ENCODE results near the gene NEURL4.

Gene NEURL4

GRCh38 chr17:7321466-7321865, 7.7 kb downstream of the NEURL4 start:
- no peak for DNase-seq

- no peak for DNase-seq
Measured at GRCh38 chr17:7318121-7318860, 10.8 kb downstream of the NEURL4 start.

DNA sequence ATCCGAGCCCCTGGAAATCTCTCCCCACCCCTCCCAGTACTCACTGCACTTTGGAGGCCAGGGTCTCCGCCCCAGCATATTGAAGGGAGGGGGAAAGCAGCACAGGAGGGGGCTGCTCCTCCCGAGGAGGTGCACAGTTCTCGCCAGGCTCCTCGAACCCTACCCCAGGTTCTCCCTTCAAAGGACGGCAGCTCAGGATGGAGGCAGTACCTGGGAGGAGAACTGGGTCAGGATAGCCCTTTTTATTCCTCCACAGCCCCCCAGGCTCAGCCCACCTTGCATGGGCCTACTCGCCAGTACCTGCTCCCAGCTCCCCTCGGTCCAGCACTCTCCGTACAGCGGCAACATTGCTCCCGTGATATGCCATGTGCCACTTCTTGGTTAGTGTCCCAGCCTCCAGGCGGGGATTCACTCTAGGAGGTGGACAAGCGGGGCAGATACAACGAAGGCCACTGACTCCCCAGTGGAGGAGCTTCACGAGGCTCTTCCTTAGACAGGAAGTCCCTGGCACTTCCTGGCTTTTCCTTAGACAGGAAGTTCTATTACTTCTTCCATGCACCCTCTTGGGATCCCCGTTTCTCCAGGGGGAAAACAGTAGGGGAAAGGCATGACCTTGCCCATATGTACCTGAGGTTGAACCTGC, 11.9 kb downstream of the NEURL4 start:
- DNase-seq: no peak

- DNase-seq: no peak
Measured at GRCh38 chr17:7315570-7316235, 13.4 kb downstream of the NEURL4 start.

GRCh38 chr17:7314719-7315569, 14.2 kb downstream of the NEURL4 start, which contains the start of gene GPS2:
TSS of gene GPS2 (minus strand) at chr17:7315360. CDS start at chr17:7315052, 308 bp downstream.
- DNase-seq: peak; percentile 70

DNA sequence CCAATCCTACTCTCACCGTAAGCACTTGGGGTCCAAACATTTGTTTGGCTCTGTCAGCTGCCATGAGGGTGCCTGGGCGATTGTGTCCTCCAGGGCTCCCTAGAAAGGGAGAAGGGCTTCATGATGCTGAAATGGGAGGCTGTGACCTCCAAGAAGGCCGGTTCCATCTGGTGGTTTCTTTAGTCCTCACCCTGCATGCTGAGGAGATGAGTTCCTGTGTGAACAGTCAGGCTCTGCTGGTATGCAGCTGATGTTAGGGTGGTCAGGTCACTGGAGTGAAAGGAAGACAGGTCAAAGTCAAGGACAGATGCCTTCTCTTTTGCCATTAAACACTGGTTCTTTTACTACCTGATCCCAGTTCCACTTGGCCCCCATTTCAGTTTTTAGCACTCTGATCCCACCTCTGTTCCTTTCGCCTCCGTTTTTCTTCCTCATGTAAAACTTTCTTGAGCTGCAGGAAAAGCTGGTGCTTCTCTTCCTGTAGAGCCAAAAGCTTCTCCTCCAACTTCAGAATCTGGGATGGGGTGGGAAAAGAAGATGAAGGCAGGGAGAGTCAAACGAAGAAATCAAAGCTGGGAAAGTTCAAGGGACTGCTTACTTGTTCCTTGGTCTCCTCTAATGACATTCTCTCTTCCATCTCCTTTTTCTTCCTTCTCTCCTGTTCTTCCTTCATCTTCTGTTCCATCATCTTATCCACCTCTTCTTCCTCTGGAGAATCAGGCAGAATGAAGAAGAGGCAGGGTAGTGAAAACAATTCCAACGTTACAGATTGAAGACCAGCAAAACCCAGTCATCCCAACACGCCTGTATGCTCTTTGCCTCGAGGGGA, 15.0 kb downstream of the NEURL4 start:
- DNase-seq: no peak

DNA sequence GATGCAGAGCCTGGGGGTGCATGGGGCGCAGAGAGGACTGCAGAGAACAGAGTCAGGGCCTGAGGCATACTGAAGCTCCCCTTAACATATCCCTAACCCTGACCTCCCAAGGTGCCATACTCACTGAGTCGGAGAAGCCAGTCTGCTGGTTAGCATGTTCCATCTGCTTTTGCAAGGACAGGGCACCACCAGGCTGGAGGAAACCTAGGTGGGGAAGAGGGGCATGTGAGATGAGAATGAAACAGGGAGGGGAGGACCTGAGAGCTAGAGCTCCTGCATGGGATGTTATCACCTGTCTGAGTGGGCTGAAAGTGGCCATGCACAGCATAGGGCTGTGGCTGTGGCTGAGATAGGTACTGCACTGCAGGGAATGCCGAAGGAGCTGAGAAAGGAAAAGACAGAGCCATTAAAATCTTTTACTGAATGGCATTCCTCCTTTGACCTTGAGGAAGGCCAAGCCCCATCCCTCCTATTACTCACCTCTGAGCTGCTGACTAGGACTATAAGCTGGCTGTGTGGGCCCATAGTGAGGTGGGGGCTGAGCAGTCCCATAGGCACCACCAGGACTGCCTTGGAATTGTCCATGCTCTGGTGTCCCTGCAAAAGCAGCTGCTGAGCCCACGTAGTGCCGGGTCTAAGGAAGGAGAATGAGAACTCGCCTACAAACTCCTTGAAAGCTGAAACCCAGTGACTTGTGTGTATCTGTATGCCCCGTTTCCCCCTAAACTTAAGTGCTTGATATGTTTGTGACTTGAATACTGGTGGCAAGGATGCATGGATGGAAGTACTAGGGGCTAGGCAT, 15.8 kb downstream of the NEURL4 start:
- no peak for DNase-seq

DNA sequence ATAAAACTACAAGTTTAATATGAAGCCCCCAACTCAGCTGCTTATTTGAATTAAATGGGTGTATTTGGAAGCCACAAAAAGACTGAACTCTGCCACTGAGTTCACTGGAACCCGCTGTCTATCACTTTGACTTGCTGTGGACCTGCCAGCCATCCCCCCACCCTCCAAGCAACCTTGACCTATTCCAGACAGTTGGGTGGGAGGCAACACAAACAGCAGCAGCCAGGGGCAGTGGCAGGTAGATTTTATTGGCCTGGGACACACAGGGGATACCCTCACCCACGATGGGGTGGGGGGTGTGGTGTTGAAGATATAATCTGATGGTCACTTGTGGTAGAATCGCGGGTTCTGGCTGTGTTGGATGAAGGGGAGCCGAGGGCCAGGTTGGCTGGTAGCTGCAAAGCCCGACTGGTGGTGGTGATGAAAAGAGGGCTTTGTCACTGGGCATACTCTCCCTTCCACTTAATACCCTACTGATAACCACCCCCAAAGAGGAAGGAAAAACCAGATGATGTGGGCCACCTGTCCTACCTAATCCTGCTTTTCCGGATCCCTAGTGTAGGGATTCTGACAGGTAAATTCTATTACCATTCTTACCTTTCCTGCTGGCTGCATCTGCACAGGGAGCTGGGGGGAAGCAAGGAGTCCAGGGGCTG, 16.6 kb downstream of the NEURL4 start:
- no peak for DNase-seq

GRCh38 chr17:7311110-7311705, 17.9 kb downstream of the NEURL4 start:
- DNase-seq: no peak

DNA sequence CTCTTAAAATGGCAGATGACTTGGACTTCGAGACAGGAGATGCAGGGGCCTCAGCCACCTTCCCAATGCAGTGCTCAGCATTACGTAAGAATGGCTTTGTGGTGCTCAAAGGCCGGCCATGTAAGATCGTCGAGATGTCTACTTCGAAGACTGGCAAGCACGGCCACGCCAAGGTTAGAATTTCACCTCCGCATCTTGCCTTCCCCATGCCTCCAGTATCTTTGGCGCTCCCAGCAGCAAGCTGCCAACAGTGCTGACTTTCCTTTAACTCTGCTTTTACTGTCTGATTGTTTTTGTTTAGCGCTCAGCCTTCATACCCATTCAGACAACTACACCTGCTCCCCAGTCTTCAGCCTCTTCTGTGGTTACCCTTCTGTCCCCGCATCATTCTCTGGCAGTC, 19.5 kb downstream of the NEURL4 start:
- no peak for DNase-seq

DNA sequence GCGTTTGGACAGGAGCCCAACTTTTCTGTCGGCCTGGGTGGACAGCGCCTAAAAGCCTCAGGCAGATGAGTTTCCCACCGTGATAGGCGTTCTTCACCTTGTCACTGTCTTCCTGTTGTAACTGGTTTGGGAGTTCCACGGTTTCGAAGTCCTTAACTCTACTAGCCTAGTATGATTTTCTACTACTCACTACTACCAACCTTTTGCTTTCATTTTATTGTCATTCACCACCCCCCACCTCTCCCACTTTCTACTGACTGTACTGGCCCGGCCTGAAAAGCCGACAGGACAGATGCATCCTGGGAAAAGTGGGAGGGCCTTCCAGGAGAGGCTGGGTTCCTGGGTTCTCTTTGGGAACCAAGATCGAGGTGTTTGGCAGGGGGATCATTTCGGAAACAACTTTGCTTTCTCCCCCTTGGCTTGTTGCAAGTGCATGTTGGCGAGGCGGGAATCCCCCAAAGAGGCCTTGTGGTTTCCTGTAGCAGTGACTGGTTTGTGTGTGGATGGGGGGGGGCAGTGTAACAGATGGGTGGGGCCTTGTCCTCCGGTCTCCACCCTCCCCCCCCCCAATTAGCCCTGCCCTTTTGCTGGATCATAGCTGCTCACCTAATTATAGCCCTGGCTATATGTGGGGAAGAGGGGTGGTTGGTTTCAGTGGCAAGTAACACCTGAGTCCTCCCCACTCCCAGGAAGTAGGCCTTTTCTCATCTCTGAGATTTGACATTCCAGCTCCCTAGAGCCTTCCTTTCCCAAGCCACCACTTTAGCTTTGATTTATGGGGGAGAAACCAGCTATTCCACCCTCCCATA, 20.3 kb downstream of the NEURL4 start:
- DNase-seq: peak; percentile 70

DNA sequence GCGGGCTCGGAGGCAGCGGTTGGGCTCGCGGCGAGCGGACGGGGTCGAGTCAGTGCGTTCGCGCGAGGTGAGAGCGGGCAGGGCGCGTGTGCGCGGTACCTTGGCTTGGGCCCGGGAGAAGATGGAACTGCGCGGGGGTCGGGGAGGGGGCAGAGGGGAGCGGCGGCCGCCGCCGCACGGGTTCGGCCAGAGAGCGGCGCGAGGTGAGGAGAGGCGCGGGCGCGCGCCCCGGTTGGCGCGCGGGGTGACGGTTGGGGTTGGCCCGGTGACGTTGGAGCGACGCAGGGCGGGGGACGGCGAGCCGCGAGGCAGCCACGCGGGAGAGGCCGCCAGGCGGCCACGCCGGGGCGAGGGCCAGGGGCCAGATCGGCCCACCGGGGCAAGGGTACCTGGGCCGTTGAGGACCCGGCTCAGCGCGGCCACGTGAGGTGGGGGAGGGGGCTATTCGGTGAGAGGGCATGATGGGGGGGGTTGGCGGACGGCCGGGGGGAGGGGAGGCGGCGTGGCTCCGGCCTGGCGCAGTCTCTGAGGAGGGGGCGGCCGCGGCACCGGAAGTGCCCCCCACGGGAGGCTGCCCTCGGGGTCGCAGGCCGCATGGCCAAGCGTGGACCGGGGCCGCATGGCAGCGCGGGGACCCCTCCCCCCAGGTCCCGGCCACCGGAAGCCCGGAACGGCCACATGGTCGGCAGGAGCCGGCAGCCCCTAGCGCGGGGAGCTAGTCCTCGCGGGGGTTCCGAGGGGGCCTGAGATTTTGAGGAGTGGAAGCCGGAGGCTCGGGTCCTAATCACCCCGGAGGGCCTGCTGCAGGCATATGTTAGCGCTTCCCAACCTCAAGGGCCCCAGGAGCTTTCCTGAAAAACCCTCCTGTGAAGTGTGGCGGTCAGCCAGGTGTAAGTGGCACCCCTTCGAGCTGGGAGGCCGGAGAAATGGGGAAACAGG, 21.2 kb downstream of the NEURL4 start:
- no peak for DNase-seq

- DNase-seq: peak; percentile 99
Measured at GRCh38 chr17:7306911-7307685, 22.0 kb downstream of the NEURL4 start, which contains the start of gene EIF5A. TSS of gene EIF5A (plus strand) at chr17:7307628. CDS start at chr17:7309636, 2,008 bp downstream.

- DNase-seq: no peak
Measured at GRCh38 chr17:7304179-7304578, 25.0 kb downstream of the NEURL4 start.

DNA sequence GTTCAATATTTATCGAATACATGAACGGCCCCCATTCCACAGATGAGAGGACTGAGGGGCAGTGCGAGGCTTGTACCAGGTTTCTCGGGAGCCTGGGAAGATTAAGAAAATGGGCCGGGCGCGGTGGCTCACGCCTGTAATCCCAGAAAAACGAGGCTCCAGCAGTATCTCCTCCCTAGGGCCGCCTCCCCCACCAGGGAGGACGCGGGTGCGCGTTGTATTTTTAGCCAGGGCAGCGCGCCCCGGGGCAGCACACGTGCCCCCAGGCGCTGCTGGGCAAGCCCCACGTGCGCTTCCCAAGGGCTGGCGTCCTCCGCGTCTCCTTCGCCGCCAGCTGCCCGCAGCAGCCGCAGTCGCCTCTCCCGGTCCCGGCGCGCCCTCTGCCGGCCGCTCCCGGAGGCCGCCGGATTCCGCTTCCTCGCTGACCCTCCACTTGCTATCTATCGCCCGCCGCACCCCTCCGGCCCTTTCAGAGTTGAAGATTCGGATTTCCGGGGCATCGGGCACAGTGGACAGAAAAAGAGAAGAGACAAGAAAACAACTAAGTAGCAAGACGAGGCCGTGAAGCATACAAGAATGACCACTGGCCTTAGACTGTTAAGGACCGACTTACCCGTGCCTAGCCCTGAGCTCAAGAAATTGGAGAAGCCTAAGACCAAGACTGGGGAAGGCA, 32.8 kb downstream of the NEURL4 start:
- peak; percentile 21 for DNase-seq
